HepG2 (cell line): Measurements from ENCODE around the gene CCNG1. TPM values are rescaled to one million over a fixed set of nuclear protein-coding genes. Genes with fewer than 3 reads are reported as not detected.

ENCODE experiments used
- ATAC-seq: fragments of 200-7000 bp; cut with Tn5 transposase; 3 replicates; pipeline ENCODE4 v1.9.1; 2020; ENCODE audit warnings: mild to moderate bottlenecking, moderate library complexity
- BruUV-seq: library from RNA; stranded (reverse); fragments of 400-500 nt; replicated peaks from 2 replicates; lab custom pipeline; 2021; lab: Mats Ljungman, UMichigan
- CTCF ChIA-PET: fragments of 300-600 bp; formaldehyde crosslinking; extraction: SDS; loops from one replicate; lab custom pipeline; 2021; ENCODE audit warnings: low total read pairs, inconsistent platforms, low intra/inter-chr PET ratio; lab: Yijun Ruan, JAX
- POLR2A ChIA-PET: fragments of 350-600 bp; sonication (Branson Sonifier 250); formaldehyde crosslinking; loops from one replicate; lab custom pipeline; 2020; ENCODE audit warnings: antibody characterized with exemption, inconsistent platforms; lab: Yijun Ruan, JAX
- DNase-seq: peaks from one replicate; pipeline ENCODE4 v3.0.0-alpha.2; 2015; ENCODE audit warnings: low spot score
- FAIRE-seq: peaks from 3 replicates; lab custom pipeline; 2011; peaks lifted over from hg19 to GRCh38; lab: Jason Lieb, UNC
- H2AFZ ChIP-seq: one replicate; pipeline ENCODE4 v1.6.1; 2011; ENCODE audit warnings: low read length, inconsistent platforms
- H3K27ac ChIP-seq: fragments of 300-600 bp; 3 replicates; pipeline ENCODE4 v1.8.0; 2011; ENCODE audit warnings: mixed run types, mild to moderate bottlenecking, mixed read lengths, low read length, inconsistent platforms; ENCODE audit not compliant: insufficient read depth; ENCODE audit errors: extremely low read length
- H3K27me3 ChIP-seq, 2 experiments: fragments of 200-600 bp in 1 of 2; 2 replicates in 1 of 2; 3 replicates in 1 of 2; pipeline versions ENCODE4 v1.6.0 to v1.8.0; 2011; ENCODE audit warnings: low read length in 2 of 2, mild to moderate bottlenecking in 2 of 2, moderate library complexity in 2 of 2, inconsistent platforms in 1 of 2; ENCODE audit not compliant: insufficient read depth in 2 of 2, control insufficient read depth in 1 of 2
- H3K36me3 ChIP-seq, 2 experiments: fragments of 200-600 bp in 1 of 2; replicated peaks in 1 of 2; 2 replicates in 1 of 2; 3 replicates in 1 of 2; pipeline versions ENCODE4 v1.5.1 to v1.8.0; 2011; ENCODE audit warnings: low read length in 2 of 2, inconsistent platforms in 1 of 2; ENCODE audit not compliant: insufficient read depth in 2 of 2, control insufficient read depth in 1 of 2
- H3K4me1 ChIP-seq: 2 replicates; pipeline ENCODE4 v1.5.1; 2012; ENCODE audit warnings: low read length, inconsistent platforms; ENCODE audit not compliant: insufficient read depth
- H3K4me2 ChIP-seq: 2 replicates; pipeline ENCODE4 v1.6.0; 2011; ENCODE audit warnings: low read depth, low read length, inconsistent platforms
- H3K4me3 ChIP-seq, 3 experiments: fragments of 200-600 bp in 1 of 3; sonication (generic), shearing (Covaris generic) in 1 of 3; replicated peaks in 1 of 3; 2 replicates each; pipeline ENCODE4 v1.5.1; 2011 to 2016; ENCODE audit warnings: low read length in 3 of 3, inconsistent platforms in 2 of 3, low read depth in 2 of 3, mild to moderate bottlenecking in 2 of 3, control low read depth in 1 of 3, mixed read lengths in 1 of 3; ENCODE audit not compliant: insufficient read depth in 1 of 3
- H3K79me2 ChIP-seq: one replicate; pipeline ENCODE4 v1.6.1; 2011; ENCODE audit warnings: low read length, inconsistent platforms; ENCODE audit not compliant: insufficient read depth
- H3K9ac ChIP-seq: 2 replicates; pipeline ENCODE4 v1.6.0; 2011; ENCODE audit warnings: mild to moderate bottlenecking, low read depth, low read length, inconsistent platforms; ENCODE audit not compliant: insufficient read depth
- H3K9me3 ChIP-seq: 2 replicates; pipeline ENCODE4 v1.5.1; 2012; ENCODE audit warnings: mild to moderate bottlenecking, low read length
- H4K20me1 ChIP-seq: 2 replicates; pipeline ENCODE4 v1.6.0; 2011; ENCODE audit warnings: inconsistent platforms, mild to moderate bottlenecking, low read length, moderate library complexity; ENCODE audit not compliant: insufficient read depth
- ATAD3A ChIP-seq: sonication (generic); formaldehyde crosslinking; IDR thresholded peaks from 2 replicates; pipeline ENCODE4 v1.4.0; 2020; ENCODE audit warnings: missing genetic modification reagents
- HMG20A ChIP-seq: IDR thresholded peaks from 2 replicates; pipeline ENCODE4 v1.6.1; 2016; ENCODE audit warnings: borderline replicate concordance
- KAT2B ChIP-seq: fragments of 150-350 bp; IDR thresholded peaks from 2 replicates; pipeline ENCODE4 v1.6.1; 2014; ENCODE audit warnings: low read depth, low read length, borderline replicate concordance
- KLF15 ChIP-seq: sonication (generic); formaldehyde crosslinking; IDR thresholded peaks from 2 replicates; pipeline ENCODE4 v1.8.1; 2023; ENCODE audit warnings: borderline replicate concordance, mild to moderate bottlenecking, inconsistent platforms, missing genetic modification reagents, mixed read lengths
- MAZ ChIP-seq, 2 experiments: sonication (generic) in 1 of 2; formaldehyde crosslinking in 1 of 2; IDR thresholded peaks; 2 replicates each; pipeline versions ENCODE4 v1.5.0 to v1.6.1; 2012 to 2020; ENCODE audit warnings: low read depth in 2 of 2, mild to moderate bottlenecking in 2 of 2, borderline replicate concordance in 1 of 2, improper control_type of control experiment in 1 of 2, low read length in 1 of 2, missing genetic modification reagents in 1 of 2, moderate library complexity in 1 of 2
- PCBP2 ChIP-seq: fragments of 200-400 bp; formaldehyde crosslinking; optimal IDR thresholded peaks from 2 replicates; pipeline ENCODE3; 2018; ENCODE audit warnings: low read length, low read depth; ENCODE audit not compliant: poor library complexity, severe bottlenecking
- POLR2A ChIP-seq, 2 experiments: IDR thresholded peaks; 2 replicates each; pipeline ENCODE4 v1.6.1; 2011; ENCODE audit warnings: low read depth in 2 of 2, low read length in 2 of 2, mild to moderate bottlenecking in 1 of 2, moderate library complexity in 1 of 2; ENCODE audit not compliant: insufficient read depth in 1 of 2
- TSC22D2 ChIP-seq: sonication (generic); formaldehyde crosslinking; IDR thresholded peaks from 2 replicates; pipeline ENCODE4 v1.5.1; 2020; ENCODE audit warnings: missing genetic modification reagents, mild to moderate bottlenecking, borderline replicate concordance
- ZFP90 ChIP-seq: sonication (generic); formaldehyde crosslinking; IDR thresholded peaks from 2 replicates; pipeline ENCODE4 v1.8.0; 2022; ENCODE audit warnings: missing genetic modification reagents, mild to moderate bottlenecking, inconsistent platforms, borderline replicate concordance
- ZNF180 ChIP-seq: sonication (generic); formaldehyde crosslinking; IDR thresholded peaks from 2 replicates; pipeline ENCODE4 v1.4.0; 2020; ENCODE audit warnings: low read depth, missing genetic modification reagents, borderline replicate concordance
- ZNF207 ChIP-seq: fragments of 450-650 bp; IDR thresholded peaks from 2 replicates; pipeline ENCODE4 v1.6.1; 2016; ENCODE audit warnings: antibody characterized with exemption, borderline replicate concordance
- ZNF232 ChIP-seq: sonication (generic); formaldehyde crosslinking; IDR thresholded peaks from 2 replicates; pipeline ENCODE4 v1.4.0; 2020; ENCODE audit warnings: missing genetic modification reagents, borderline replicate concordance
- ZNF30 ChIP-seq: sonication (generic); formaldehyde crosslinking; IDR thresholded peaks from 2 replicates; pipeline ENCODE4 v1.5.0; 2020; ENCODE audit warnings: mild to moderate bottlenecking, missing genetic modification reagents
- ZNF577 ChIP-seq: sonication (generic); formaldehyde crosslinking; IDR thresholded peaks from 2 replicates; pipeline ENCODE4 v1.4.0; 2020; ENCODE audit warnings: mild to moderate bottlenecking, low read depth, missing genetic modification reagents, borderline replicate concordance
- ZSCAN12 ChIP-seq: sonication (generic); formaldehyde crosslinking; IDR thresholded peaks from 2 replicates; pipeline ENCODE4 v1.9.0; 2021; ENCODE audit warnings: mild to moderate bottlenecking, missing genetic modification reagents
- WGBS: methylation state at CpG from one replicate; pipeline ENCODE4 v1.1.6; 2017; ENCODE audit warnings: low lambda C conversion rate; 5-methylcytosine and 5-hydroxymethylcytosine counted together
- in situ Hi-C: cut with HindIII; loops from 2 replicates; pipeline ENCODE4 v1.10.0; 2017; ENCODE audit warnings: low pct_unique_long_range_greater_than_20kb; ENCODE audit not compliant: extremely low pct_ligation_motif_present
- intact Hi-C: fragments of 100-400 bp; cut with micrococcal nuclease; formaldehyde crosslinking; loops from one replicate; pipeline ENCODE4 v1.10.0; 2022; ENCODE audit not compliant: unreplicated experiment
- polyA plus RNA-seq, 8 experiments: library from polyadenylated mRNA; depleted of rRNA in 3 of 8; stranded (reverse) in 7 of 8; unstranded in 1 of 8; fragments of >200 nt; fragmentation: Illumina TruSeq in 4 of 8; extraction: Trizol in 4 of 8; gene quantifications; 2 replicates each; pipeline versions ENCODE4 v1.2.1 to v1.2.3, GENCODE V29; 2011 to 2016; ENCODE audit warnings: low read depth in 4 of 8, missing spikeins in 1 of 8, mixed read lengths in 1 of 8; ENCODE audit not compliant: insufficient read depth in 1 of 8
- total RNA-seq, 5 experiments: library from RNA; depleted of rRNA; stranded (reverse); fragments of >200 nt; fragmentation: Illumina TruSeq; extraction: Trizol; gene quantifications; 2 replicates each; pipeline ENCODE4 v1.2.3, GENCODE V29; 2016; ENCODE audit warnings: low read depth in 1 of 5
- TF ChIP-seq, protein P1 (sequence below): sonication (generic); formaldehyde crosslinking; IDR thresholded peaks from 2 replicates; pipeline ENCODE4 v1.4.0; 2020; ENCODE audit warnings: mild to moderate bottlenecking, missing genetic modification reagents
- TF ChIP-seq, protein P2 (sequence below): IDR thresholded peaks from 2 replicates; pipeline ENCODE4 v1.6.1; 2012; ENCODE audit warnings: low read depth, low read length, improper control_type of control experiment

Gene CCNG1
- total and polyA plus RNA-seq, 2 of the 13 experiments (the other 11 are each of a cell fraction or from before 2014, with no cell fraction given) = 181 to 353 TPM

DNA sequence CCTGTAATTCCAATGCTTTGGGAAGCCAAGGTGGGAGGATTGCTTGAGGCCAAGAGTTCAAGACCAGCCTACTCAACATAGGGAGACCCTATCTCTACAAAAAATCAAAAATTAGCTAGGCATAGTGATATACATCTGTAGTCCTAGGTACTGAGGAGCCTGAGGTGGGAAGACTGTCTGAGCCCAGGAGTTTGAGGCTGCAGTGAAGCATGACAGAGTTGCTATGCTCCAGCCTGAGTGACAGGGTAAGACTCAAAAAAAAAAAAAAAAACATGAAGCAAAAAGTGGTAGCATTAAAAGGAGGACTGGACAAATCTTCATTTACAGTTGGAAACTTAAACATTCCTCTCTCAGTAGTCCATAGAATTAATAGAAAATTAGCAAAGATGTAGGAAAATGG is 9.8 kb downstream of the CCNG1 start:
- Histone ChIP-seq H3K9ac (no peak overlapping the region), H3K9me3 (no peaks in the 10 kb centered on the region), H2AFZ (no peak overlapping the region), H3K4me2 (no peak overlapping the region), H3K36me3 (peaks cover 2 to 28% of the 10 kb centered on the region in 2 experiments; a peak in 3 of 5 replicates), H3K79me2 (no peaks in the 10 kb centered on the region), H3K27me3 (no peaks in the 10 kb centered on the region), H3K4me3 (no peak overlapping the region), H3K4me1 (no peaks in the 10 kb centered on the region), H3K27ac (no peak overlapping the region), H4K20me1 (no peaks in the 10 kb centered on the region)
- no TSS peak for BruUV-seq
- FAIRE-seq (no peak), ATAC-seq (0 out of 3 replicates have a peak, but pooled peaks have one; percentile 27), DNase-seq (no peak)
- ChIA-PET CTCF (no interaction called here), POLR2A (interaction anchor here (1.2 to 4.5 kb wide), 2 partner anchors 10 to 12 kb away, joined by 3 to 23 read pairs; partner anchors contain the start of genes HMMR and NUDCD2)
- intact Hi-C loops = no loop called here
- in situ Hi-C loops = no loop called here
- TF ChIP-seq ZNF30 (no peak), KLF15 (no peak), ZNF207 (no peak), ZNF577 (CRISPR knock-in tag) (no peak), KAT2B (no peak), ZSCAN12 (CRISPR knock-in tag) (no peak), ZFP90 (no peak)

DNA sequence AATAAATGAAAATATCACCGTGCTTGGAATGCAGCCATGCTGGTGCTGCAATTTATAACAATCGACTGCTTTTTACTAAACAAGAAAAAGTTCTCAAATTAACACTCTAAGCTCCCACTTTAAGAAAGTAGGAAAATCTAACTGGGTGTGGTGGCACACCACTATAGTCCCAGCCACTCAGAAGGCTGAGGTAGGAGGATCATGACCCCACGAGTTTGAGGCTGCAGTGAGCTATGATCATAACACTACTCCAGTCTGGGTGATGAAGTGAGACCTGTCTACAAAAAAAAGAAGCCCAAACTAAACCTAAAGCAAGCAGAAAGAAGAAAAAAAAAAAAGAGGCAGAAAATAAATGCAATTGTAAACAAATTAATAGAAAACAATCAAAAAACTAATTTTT is 10.5 kb downstream of the CCNG1 start:
- WGBS = 100% methylated on average over 3 of the region's 3 CpGs
- no TSS peak for BruUV-seq
- Histone ChIP-seq H3K4me2 (no peak overlapping the region), H3K27me3 (no peaks in the 10 kb centered on the region), H3K4me1 (no peaks in the 10 kb centered on the region), H3K9ac (no peak overlapping the region), H3K79me2 (no peaks in the 10 kb centered on the region), H3K9me3 (no peaks in the 10 kb centered on the region), H3K4me3 (no peak overlapping the region), H3K27ac (no peak overlapping the region), H2AFZ (no peak overlapping the region), H3K36me3 (peaks cover 2 to 22% of the 10 kb centered on the region in 2 experiments; a peak in 3 of 5 replicates), H4K20me1 (no peaks in the 10 kb centered on the region)
- DNase-seq (no peak), ATAC-seq (no peak), FAIRE-seq (no peak)
- ChIA-PET CTCF (no interaction called here), POLR2A (interaction anchor here (1.2 to 4.5 kb wide), 3 partner anchors 9 to 12 kb away, joined by 3 to 23 read pairs (median 11); partner anchors contain the start of genes CCNG1, HMMR and NUDCD2)
- intact Hi-C loops = no loop called here
- in situ Hi-C loops = no loop called here
- TF ChIP-seq TSC22D2 (no peak), ZNF232 (CRISPR knock-in tag) (no peak), POLR2A (IDR thresholded peaks at IDR 0.05; ENCODE audit: insufficient read depth in 1 of 2, low read depth in 2 of 2, low read length in 2 of 2) (0 out of 4 replicates have a peak, but pooled peaks of 1 of the 2 experiments have one; percentile 26), HMG20A (CRISPR knock-in tag) (no peak), MAZ (IDR thresholded peaks at IDR 0.05; ENCODE audit: borderline replicate concordance, low read depth, low read length) (no peak), MAZ (CRISPR knock-in tag; IDR thresholded peaks at IDR 0.05; ENCODE audit: low read depth) (no peak), ATAD3A (CRISPR knock-in tag) (no peak), PCBP2 (no peak), ZNF180 (CRISPR knock-in tag) (no peak)
- TF ChIP-seq, protein P1, sequence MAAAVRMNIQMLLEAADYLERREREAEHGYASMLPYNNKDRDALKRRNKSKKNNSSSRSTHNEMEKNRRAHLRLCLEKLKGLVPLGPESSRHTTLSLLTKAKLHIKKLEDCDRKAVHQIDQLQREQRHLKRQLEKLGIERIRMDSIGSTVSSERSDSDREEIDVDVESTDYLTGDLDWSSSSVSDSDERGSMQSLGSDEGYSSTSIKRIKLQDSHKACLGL (CRISPR knock-in tag) = no peak
- TF ChIP-seq, protein P2, sequence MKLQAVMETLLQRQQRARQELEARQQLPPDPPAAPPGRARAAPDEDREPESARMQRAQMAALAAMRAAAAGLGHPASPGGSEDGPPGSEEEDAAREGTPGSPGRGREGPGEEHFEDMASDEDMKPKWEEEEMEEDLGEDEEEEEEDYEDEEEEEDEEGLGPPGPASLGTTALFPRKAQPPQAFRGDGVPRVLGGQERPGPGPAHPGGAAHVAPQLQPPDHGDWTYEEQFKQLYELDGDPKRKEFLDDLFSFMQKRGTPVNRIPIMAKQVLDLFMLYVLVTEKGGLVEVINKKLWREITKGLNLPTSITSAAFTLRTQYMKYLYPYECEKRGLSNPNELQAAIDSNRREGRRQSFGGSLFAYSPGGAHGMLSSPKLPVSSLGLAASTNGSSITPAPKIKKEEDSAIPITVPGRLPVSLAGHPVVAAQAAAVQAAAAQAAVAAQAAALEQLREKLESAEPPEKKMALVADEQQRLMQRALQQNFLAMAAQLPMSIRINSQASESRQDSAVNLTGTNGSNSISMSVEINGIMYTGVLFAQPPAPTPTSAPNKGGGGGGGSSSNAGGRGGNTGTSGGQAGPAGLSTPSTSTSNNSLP = no peak
